AML-193 (cell line): ENCODE data around the gene MOV10.

Source experiments
- DNase-seq, 2 experiments: peaks; one replicate each; lab custom pipeline; 2025; lab: John Stamatoyannopoulos, UW

The MOV10 gene

GRCh38 chr1:112743174-112744008 is 68.9 kb downstream of the MOV10 start:
- DNase-seq, result no peak

GRCh38 chr1:112744009-112744578 is 69.6 kb downstream of the MOV10 start:
- no peak for DNase-seq

- no peak for DNase-seq
Observed at GRCh38 chr1:112748396-112748795, 73.9 kb downstream of the MOV10 start.
